ENCODE results near the gene PAPPA. TPM values are rescaled to one million over a fixed set of nuclear protein-coding genes. Genes with fewer than 3 reads are reported as not detected.

The PAPPA gene
- total RNA-seq, 2 donors from 2014 or later, result 7.4 to 17.4 TPM

DNA sequence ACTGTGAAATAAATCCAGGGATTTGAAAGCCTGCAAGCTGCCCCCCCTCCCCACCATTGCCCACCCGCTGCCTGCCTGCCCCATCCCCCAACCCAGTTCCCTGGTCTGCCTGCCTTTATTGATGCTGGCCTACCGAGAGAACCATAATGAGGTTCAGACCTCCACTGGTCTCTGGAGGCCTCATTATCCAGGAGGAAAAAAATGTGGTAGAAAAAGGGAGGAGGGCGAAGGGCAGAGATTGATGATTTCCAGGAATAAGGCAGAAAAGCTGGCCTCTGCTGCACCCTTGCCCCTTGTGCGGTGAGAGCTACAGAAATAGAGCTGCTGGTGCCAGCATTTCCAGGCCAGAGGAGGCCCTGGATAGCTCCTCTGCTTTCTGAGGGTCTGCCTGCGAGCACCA is 216.1 kb downstream of the PAPPA start:
- Histone ChIP-seq H3K27me3 (replicated peaks; ENCODE audit: insufficient read depth) (no peaks in the 10 kb centered on the region), H3K4me1 (ENCODE audit: control insufficient read depth in 1 of 2, low read depth in 2 of 2) (peaks cover 0 to 20% of the 10 kb centered on the region in 2 donors), H3K9me3 (no peaks in the 10 kb centered on the region), H3K4me3 (no peak overlapping the region), H3K36me3 (no peaks in the 10 kb centered on the region), H3K27ac (no peak overlapping the region)
- ATAC-seq (ENCODE audit: insufficient number of reproducible peaks, low FRiP score, low read depth) (no peak), DNase-seq (ENCODE audit: low spot score) (no peak)
- TF ChIP-seq, protein P1, sequence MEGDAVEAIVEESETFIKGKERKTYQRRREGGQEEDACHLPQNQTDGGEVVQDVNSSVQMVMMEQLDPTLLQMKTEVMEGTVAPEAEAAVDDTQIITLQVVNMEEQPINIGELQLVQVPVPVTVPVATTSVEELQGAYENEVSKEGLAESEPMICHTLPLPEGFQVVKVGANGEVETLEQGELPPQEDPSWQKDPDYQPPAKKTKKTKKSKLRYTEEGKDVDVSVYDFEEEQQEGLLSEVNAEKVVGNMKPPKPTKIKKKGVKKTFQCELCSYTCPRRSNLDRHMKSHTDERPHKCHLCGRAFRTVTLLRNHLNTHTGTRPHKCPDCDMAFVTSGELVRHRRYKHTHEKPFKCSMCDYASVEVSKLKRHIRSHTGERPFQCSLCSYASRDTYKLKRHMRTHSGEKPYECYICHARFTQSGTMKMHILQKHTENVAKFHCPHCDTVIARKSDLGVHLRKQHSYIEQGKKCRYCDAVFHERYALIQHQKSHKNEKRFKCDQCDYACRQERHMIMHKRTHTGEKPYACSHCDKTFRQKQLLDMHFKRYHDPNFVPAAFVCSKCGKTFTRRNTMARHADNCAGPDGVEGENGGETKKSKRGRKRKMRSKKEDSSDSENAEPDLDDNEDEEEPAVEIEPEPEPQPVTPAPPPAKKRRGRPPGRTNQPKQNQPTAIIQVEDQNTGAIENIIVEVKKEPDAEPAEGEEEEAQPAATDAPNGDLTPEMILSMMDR (IDR thresholded peaks at IDR 0.05), result no peak

DNA sequence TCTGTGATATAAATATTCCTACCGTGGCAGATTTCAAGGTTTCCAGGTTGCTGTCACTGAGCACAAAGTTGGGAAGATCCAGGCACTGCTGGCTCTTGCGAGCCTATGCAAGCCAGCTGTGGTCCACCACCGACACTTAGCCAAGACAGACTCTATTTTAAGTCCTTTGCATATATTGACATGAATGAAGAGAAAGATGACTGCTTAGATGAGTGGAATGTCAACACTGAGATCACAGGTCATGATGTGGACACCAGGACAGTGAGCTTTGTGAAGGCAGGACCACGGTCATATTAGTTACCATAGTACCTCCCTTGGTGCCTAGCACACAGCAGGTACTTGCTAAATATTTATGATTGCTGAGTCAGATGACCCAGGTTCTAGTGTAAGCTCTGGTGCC is 217.0 kb downstream of the PAPPA start:
- H3K36me3 ChIP-seq, result no peaks in the 10 kb centered on the region

DNA sequence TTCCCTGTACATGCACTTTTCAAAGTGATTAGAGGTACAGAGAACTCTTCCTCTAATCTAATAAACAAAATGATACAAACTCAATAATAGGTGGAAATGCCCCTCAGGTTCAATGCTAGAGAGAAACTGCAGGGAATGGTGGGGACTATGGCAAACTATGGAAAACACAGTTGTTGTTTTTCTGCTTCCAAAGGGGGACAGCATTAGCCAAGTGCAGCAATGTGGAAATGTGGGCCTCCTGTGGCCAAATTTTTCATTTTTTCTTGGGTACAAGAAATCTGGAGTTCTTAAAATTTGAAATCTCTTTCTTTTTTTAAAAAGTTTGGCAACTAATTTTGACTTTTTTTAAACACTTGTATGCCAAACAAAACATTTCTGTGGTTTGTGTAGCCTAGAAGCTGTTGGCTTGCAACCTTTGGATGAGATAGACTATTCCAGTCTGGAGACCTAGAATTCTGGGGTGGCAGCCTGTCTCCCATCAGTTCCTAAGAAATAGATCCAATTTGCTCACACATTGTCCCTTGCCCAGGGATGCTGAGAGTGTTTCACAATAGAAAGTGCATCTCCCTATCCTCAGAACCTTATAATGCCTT is 218.6 kb downstream of the PAPPA start:
- TF ChIP-seq, protein P1 (IDR thresholded peaks at IDR 0.05), result no peak
- H3K9me3 ChIP-seq, result no peaks in the 10 kb centered on the region
- H3K4me1 ChIP-seq (ENCODE audit: control insufficient read depth in 1 of 2, low read depth in 2 of 2), result peaks cover 0 to 15% of the 10 kb centered on the region in 2 donors
- H3K27ac ChIP-seq, result no peak overlapping the region
- DNase-seq (ENCODE audit: low spot score) (no peak), ATAC-seq (ENCODE audit: insufficient number of reproducible peaks, low FRiP score, low read depth) (no peak)
- H3K27me3 ChIP-seq (replicated peaks; ENCODE audit: insufficient read depth), result no peaks in the 10 kb centered on the region
- H3K36me3 ChIP-seq, result no peaks in the 10 kb centered on the region
- H3K4me3 ChIP-seq, result no peak overlapping the region

More for the DNA sequence above, 217.0 kb downstream of the PAPPA start:
- Histone ChIP-seq H3K27me3 (replicated peaks; ENCODE audit: insufficient read depth) (no peaks in the 10 kb centered on the region), H3K9me3 (no peaks in the 10 kb centered on the region), H3K27ac (no peak overlapping the region), H3K4me3 (no peak overlapping the region), H3K4me1 (ENCODE audit: control insufficient read depth in 1 of 2, low read depth in 2 of 2) (peaks cover 0 to 11% of the 10 kb centered on the region in 2 donors)
- TF ChIP-seq, protein P1 (IDR thresholded peaks at IDR 0.05), result no peak
- ATAC-seq (ENCODE audit: insufficient number of reproducible peaks, low FRiP score, low read depth) (no peak), DNase-seq (ENCODE audit: low spot score) (no peak)

DNA sequence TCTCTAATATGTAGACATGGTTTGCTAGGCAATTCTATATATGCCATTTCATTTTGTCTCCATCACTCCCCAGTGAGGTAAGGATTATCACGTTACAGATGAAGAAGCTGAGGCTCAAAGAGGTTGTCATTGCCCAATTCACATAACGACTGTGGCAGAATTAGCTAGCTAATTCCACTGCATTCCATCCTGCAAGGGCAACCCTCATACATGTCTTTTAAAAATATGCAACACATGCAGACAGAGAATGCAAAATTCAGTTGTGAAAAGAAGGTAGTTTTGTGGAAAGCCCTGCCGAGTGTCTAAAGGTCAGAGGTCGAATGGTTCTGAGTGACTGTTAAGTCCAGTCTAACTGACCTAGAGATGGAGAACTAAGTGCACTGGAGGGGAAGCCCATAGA is 219.2 kb downstream of the PAPPA start:
- ATAC-seq (ENCODE audit: insufficient number of reproducible peaks, low FRiP score, low read depth) (no peak), DNase-seq (ENCODE audit: low spot score) (no peak)
- no peaks in the 10 kb centered on the region for H3K9me3 ChIP-seq
- no peaks in the 10 kb centered on the region for H3K27me3 ChIP-seq (replicated peaks; ENCODE audit: insufficient read depth)
- H3K27ac ChIP-seq, result no peak overlapping the region
- peaks cover 0 to 21% of the 10 kb centered on the region in 2 donors for H3K4me1 ChIP-seq (ENCODE audit: control insufficient read depth in 1 of 2, low read depth in 2 of 2)
- TF ChIP-seq, protein P1 (IDR thresholded peaks at IDR 0.05), result no peak
- no peak overlapping the region for H3K4me3 ChIP-seq
- no peaks in the 10 kb centered on the region for H3K36me3 ChIP-seq

DNA sequence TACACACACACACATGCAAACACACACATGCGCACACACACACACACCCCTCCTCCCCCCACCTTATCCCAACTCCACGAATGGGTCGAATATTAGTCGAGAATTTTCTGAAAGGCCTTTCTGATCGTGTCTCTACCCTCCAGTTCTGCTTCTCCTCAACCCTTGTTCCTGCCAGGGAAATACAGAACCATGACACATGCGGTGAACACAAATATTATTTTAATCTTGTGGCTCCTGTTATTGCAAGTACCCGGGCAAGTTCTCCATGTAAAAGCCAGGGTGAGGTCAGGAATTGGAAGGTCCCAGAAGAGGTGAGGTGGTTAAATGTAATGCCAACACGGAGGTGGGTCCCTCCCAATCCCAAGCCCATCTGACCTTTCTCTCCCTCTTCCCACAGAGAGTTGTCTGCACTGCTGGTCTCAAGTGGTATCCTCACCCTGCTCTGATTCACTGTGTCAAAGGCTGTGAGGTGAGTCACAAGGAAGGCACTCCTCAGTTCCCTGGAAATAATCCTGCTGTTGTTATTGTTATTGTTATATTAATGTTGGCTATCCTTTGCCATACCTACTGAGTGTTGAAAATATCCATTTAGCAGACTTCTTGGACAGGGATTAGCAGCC is 223.7 kb downstream of the PAPPA start:
- TF ChIP-seq, protein P1 (IDR thresholded peaks at IDR 0.05), result no peak
- H3K4me3 ChIP-seq, result no peak overlapping the region
- ATAC-seq (ENCODE audit: insufficient number of reproducible peaks, low FRiP score, low read depth), result no peak
- no peak for DNase-seq (ENCODE audit: low spot score)
- H3K27ac ChIP-seq, result no peak overlapping the region
- H3K4me1 ChIP-seq (ENCODE audit: control insufficient read depth in 1 of 2, low read depth in 2 of 2), result peaks cover 0 to 19% of the 10 kb centered on the region in 2 donors
- H3K36me3 ChIP-seq, result no peaks in the 10 kb centered on the region
- H3K27me3 ChIP-seq (replicated peaks; ENCODE audit: insufficient read depth), result no peaks in the 10 kb centered on the region
- no peaks in the 10 kb centered on the region for H3K9me3 ChIP-seq

Data from thoracic aorta (tissue), 2 donors.